ENCODE data around the gene AZI2.
A peak's percentile ranks its signal among the peaks of the same experiment; 100 is the strongest.

The AZI2 gene

DNA sequence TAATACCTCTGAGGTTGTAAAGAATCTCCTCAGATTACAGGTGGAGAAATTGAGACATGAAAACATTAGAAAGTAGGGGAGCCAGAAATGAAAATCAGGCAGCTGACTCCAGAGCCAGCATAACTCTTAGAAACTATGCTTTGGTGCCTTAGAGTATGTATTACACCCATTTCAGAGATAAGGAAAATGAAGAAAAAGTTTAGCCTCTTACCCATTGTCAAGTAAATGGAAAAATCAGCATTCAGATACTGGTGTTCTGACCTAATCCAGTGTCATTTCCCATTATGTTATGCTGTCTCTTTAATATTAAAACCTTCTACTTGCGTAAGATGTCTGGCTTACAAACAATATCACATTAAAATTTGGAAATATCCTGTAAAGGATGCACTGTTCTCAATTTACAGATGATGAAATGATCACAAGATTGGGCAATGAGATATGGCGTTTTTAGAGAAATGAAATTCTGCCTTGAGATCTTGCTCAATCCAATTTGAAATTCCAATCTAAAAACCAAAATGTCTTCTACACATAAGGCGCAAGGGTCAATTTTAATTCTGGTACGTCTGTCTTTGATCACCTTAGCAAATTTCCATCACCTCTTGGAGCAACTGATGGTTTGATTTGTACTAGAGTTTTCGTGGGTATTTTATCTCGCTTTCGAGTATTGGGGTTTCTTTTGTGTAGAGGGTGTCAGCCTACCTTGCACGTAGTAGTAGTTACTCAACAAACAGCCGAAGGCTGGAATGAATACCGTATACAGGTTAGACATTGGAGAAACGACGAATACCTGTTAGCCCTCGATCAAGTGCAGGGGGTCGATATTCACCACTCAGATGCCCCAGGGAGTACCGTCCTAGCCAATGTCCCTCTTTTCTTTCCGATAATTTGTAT lies 1.0 kb downstream of the AZI2 start:
- peak overlapping the region; percentile 88 for H3K27ac ChIP-seq
- no peak for TF ChIP-seq ZFX (IDR thresholded peaks at IDR 0.05)
- TF ChIP-seq, protein P1, sequence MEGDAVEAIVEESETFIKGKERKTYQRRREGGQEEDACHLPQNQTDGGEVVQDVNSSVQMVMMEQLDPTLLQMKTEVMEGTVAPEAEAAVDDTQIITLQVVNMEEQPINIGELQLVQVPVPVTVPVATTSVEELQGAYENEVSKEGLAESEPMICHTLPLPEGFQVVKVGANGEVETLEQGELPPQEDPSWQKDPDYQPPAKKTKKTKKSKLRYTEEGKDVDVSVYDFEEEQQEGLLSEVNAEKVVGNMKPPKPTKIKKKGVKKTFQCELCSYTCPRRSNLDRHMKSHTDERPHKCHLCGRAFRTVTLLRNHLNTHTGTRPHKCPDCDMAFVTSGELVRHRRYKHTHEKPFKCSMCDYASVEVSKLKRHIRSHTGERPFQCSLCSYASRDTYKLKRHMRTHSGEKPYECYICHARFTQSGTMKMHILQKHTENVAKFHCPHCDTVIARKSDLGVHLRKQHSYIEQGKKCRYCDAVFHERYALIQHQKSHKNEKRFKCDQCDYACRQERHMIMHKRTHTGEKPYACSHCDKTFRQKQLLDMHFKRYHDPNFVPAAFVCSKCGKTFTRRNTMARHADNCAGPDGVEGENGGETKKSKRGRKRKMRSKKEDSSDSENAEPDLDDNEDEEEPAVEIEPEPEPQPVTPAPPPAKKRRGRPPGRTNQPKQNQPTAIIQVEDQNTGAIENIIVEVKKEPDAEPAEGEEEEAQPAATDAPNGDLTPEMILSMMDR (conservative IDR thresholded peaks at IDR 0.05) = no peak

DNA sequence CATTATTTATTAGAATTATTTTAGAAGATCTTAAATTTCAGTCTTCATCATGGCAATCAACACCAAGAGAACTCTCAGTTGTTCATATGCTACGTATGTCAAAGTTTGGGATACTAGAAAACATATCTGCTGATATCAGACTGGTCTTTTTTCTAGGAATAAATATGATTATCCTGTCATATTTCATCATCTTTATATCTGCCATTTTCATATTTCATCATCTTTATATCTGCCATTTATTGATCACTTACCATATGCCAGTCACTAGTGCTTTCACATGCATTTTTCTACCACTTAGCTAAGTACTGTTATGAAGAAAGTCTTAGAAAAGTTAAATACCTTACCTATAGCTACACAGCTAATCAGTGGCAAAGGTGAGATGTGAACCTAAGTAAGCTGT lies 2.9 kb downstream of the AZI2 start:
- TF ChIP-seq, protein P1 (conservative IDR thresholded peaks at IDR 0.05) = no peak
- TF ChIP-seq ZFX (IDR thresholded peaks at IDR 0.05) = no peak
- no peak overlapping the region for H3K27ac ChIP-seq

DNA sequence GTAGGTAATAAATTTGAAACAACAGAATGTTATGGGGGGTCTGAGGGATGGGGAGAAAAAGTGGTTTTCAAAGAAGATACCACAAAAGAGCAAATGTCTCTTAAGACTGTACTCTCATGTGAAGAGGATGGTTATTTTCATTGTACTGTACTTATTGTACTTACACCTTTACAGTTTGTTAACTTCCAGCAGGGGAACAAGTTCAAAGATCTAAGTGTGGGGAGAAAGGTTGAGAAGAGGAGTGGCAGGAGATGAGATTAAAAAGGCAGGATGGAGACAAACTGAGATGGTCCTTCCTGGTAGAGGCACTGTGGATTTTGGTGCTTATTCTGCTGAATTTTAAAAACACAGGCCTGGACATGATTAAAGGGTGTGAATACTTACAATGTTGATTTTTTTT lies 5.5 kb downstream of the AZI2 start:
- TF ChIP-seq, protein P1 (conservative IDR thresholded peaks at IDR 0.05) = no peak
- TF ChIP-seq ZFX (IDR thresholded peaks at IDR 0.05) = no peak
- no peak overlapping the region for H3K27ac ChIP-seq

DNA sequence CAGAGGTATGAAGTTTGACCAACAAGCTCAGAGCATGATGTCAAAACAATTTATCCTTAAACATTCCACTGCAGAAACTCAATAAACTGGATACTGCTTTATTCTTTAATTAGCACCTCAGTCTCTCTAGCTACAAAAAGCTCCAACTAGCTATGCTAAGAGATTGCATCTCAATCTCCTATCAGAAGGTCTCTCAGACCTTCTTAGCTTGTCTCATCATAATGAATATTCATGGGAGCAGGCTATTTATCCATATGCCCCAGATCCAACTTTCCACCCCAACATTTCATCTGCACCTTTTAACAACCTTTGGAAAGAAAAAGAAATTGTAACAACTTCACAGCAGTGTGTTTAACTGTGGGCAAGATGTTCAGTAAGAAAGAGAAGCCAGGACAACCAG lies 11.4 kb downstream of the AZI2 start:
- no peak overlapping the region for H3K27ac ChIP-seq
- TF ChIP-seq, protein P1 (conservative IDR thresholded peaks at IDR 0.05) = no peak
- TF ChIP-seq ZFX (IDR thresholded peaks at IDR 0.05) = no peak

DNA sequence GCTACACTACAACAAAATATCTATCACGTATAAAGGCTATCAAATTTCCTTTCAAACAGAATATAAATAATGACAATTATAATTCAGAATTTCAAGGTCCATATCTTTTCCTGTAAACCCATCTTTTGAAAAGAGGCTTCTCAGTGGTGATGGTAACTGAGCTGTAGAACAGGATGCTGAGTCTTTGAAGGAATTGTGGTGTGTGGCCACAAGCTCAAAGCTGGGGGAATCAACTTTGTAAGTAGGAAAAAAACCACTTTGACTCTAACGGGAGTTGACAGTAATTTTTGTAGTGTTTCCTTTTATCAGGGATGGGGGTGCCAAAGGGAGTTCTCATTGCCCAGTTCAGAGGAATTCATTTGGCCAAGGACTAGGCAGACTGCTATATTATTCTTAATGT lies 13.4 kb downstream of the AZI2 start:
- TF ChIP-seq, protein P1 (conservative IDR thresholded peaks at IDR 0.05) = no peak
- TF ChIP-seq ZFX (IDR thresholded peaks at IDR 0.05) = no peak
- H3K27ac ChIP-seq = no peak overlapping the region

DNA sequence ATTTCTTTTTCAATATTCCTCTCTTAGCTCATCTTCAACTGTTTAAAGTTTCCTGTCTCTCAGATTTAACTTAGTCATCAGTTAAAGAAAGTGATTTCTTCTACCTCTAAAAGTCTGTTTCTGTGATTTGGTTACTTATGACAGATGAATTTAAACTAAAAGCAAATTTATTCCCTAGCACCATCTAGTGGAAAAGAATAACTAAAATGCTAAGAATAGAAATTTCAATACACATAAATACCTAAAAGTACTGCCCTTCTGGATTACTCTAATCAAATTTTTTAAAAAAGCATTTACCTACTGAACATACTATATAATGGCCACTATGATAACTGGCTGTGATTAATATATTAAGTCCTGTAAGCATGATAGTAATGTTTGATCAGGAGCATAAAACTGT lies 14.1 kb downstream of the AZI2 start:
- no peak overlapping the region for H3K27ac ChIP-seq
- TF ChIP-seq ZFX (IDR thresholded peaks at IDR 0.05) = no peak
- TF ChIP-seq, protein P1 (conservative IDR thresholded peaks at IDR 0.05) = peak; percentile 39
